C1 segment of cervical spinal cord (tissue), 14 donors: ENCODE data around the gene RNPEPL1.
"Not testable (repeated sequence)": the region's sequence is repeated elsewhere in the genome, so short reads cannot be mapped to it uniquely, and the experiment has no call there.

Experiments used
- DNase-seq, 14 donors: peaks; one replicate each; lab custom pipeline; 2025; lab: John Stamatoyannopoulos, UW

The RNPEPL1 gene

DNA sequence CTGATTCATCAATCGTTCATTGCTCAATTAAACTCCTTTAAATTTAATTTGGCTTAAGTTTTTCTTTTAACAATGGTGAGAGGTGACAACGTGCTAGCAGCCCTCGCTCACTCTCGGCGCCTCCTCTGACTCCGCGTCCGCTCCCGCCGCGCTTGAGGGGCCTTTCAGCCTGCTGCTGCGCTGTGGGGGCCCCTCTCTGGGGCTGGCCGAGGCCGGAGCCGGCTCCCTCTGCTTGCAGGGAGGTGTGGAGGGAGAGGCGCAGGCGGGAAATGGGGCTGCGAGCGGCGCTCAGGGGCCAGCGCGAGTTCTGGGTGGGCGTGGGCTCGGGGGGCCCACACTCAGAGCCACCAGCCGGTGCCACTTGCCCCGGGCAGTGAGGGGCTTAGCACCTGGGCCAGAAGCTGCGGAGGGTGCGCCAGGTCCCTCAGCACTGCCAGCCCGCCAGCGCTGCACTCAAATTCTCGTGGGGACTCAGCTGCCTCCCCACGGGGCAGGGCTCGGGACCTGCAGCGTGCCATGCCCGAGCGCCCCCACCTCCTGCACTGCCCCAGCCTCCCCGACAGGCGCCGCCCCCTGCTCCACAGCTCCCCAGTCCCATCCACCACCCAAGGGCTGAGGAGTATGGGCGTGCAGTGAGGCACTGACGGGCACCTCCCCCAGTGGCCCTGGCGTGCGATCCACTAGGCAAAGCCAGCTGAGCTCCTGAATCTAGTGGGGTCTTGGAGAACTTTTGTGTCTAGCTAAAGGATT, 30.1 kb upstream of the RNPEPL1 start:
- DNase-seq, result no peak

DNA sequence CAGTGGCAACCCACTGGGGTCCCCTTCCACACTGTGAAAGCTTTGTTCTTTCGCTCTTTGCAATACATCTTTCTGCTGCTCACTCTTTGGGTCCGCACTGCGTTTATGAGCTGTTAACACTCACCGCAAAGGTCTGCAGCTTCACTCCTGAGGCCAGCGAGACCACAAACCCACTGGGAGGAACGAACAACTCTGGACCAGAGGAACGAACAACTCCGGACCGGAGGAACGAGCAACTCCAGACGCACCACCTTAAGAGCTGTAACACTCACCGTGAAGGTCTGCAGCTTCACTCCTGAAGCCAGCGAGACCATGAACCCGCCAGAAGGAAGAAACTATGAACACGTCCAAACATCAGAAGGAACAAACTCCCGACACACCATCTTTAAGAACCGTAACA, 29.2 kb upstream of the RNPEPL1 start:
- DNase-seq, result not testable (repeated sequence)

DNA sequence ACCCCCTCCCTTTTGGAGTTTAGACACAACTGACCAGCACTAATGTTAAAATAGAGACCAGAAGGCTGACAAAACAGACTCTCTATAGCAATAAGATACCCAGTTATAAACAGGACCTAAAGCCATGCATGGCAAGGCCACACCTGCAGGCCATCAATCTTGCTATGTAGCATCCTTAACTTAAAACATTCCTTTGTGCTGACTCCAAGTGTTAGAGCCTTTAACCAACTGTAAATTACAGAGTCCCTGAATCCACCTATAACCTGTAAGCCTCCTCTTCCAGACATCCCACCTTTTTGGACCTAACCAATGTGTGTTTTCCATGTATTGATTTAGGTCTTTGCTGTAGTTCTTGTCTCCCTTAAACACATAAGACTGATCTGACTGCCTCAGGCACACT, 28.4 kb upstream of the RNPEPL1 start:
- no peak for DNase-seq

DNA sequence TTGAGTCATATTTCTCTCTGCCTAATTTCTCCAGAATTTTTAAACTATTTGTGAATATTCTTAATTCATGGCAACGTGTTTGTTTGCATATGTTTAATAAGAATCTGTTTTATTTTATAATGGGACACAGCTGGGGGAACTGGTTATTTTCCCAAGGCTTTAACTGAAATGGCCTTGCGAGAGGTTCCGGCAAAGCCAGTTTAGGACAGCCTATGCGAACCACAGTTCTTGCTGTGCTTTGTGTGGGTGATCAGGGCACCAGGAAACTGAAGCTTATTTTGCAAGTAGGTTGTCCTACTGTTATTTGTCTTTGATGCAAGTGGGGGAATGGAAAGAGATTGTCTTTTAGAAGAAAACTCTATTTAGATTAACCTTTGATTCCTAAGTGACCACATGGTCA, 17.0 kb upstream of the RNPEPL1 start:
- no peak for DNase-seq

DNA sequence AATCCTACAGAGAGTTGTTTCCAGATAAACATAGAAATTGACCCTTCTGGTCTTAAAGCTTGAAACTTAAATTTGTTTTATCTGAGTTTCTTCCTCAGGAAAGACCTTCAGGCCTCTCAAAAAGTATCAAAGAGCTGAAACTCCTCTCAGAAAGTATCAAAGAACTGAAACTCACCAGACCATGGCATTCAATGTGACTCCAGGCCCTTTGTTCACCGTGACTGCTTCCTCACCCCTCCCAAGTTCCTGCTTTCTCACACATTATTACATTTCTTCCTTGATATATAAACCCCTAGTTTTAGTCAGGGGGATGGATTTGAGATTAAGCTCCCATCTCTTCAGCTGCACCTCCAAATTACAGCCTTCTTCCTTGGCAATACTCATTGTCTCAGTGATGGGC, 16.5 kb upstream of the RNPEPL1 start:
- no peak for DNase-seq

DNA sequence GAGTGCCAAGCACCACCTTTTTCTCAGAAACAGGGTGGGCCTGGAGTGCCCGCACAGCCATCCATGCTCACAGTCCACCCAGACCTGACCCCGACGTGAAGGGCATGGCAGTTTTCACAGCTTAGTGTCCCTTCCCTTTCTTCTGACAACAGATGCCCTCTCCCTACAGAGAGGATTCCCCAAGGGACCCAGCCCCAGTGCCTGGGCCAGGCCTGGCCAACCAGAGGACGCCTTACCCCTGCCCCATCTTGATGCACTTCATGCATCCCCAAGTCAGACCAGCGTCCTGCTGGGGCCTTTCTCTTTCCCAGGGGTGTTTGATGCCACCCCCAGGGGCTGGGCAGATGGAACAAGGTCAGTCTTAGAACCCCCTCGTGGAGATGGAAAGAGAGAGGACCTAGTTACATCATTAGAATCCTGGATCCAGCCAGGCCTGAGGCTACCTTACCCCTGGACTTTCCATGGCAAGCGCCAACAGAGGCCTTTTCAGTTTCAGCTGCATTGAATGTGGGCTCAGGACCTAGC, 14.3 kb upstream of the RNPEPL1 start:
- no peak for DNase-seq

DNA sequence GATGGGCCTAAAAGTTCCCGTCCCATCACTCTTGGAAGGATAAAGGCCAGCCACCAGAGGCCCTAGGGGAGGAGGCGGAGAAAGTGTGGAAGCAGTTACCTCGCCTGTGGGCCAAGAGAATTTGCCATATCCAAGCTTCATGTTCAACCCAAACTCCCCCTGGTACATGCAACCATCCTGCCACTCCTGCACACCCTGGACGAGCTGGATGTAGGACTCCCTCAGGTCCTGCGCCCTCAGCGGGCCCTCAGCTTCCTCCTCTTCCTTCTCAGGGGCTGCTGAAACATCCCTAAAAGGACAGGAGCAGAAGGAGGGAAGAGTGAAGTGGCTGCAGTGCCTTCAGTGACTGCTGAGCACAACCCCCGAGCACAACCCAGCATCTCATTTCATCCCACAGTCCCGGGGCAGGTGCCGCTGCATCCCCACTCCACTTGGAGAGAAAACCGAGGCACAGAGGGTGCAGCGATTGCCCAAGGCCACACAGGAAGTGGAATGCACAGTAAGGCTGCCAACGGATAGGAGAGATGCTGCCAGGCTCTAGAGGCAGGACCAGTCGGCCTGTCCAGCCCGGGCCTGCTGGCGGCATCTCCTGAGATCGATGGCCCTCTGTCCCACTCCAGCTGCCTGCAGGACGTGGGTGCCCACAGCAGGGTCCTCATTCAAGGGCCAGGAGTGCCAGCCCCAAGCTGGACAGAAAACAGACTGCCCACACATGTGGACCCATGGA, 13.4 kb upstream of the RNPEPL1 start:
- DNase-seq, result no peak

DNA sequence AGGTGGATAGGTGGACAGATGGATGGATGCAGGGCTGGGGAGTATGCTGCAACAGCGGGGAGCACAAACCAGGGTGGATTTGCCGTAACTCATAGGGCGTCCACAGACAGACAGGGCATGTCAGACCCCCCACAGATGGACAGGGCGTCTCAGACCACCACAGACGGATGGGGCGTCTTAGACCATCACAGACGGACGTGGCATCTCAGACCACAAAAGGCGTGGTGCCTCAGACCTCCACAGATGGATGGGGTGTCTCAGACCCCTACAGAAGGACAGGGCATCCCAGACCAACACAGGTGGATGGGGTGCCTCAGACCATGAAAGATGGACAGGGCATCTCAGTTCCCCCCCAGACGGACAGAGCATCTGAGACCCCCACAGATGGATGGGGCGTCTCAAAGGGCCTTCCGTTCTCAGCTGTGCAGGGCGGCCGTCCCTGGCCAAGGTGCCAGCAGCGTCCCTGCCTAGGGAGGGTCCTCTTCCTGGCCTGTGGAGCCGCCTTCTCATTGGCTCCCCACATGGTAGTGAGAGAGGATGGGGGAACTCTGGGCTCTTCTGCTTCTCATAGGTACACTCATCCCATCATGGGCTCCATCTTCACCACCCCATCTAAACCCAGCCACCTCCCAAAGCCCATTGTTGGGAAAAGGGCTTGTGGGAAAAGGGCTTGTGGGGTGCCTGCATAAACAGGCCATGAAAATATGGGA, 12.6 kb upstream of the RNPEPL1 start:
- no peak for DNase-seq

DNA sequence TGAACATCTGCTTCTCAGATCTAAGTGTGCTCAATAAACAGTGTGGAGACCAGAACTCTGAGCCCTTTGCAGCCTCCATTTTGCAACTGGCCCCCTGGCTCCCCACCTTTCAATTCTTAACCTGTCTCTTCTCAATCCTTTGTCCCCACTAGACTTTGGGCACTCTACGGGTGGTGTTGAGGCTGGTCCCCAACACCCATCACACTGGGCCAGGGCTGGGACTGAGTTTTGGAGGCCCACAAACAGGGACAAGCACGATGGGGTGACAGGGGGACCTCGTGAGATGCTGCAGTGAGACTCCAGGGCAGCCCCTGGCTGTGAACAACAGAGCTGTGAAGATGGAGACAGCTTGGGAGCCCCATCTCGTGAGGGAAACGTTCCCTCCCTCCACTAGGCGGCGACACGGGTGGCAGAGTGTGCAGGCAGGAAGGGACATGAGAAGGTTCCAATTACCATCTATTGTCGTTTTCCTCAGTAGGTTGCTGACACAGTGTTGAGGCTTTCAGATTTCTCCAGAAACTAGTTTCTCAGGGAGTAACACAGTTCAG, 11.7 kb upstream of the RNPEPL1 start:
- DNase-seq, result no peak

DNA sequence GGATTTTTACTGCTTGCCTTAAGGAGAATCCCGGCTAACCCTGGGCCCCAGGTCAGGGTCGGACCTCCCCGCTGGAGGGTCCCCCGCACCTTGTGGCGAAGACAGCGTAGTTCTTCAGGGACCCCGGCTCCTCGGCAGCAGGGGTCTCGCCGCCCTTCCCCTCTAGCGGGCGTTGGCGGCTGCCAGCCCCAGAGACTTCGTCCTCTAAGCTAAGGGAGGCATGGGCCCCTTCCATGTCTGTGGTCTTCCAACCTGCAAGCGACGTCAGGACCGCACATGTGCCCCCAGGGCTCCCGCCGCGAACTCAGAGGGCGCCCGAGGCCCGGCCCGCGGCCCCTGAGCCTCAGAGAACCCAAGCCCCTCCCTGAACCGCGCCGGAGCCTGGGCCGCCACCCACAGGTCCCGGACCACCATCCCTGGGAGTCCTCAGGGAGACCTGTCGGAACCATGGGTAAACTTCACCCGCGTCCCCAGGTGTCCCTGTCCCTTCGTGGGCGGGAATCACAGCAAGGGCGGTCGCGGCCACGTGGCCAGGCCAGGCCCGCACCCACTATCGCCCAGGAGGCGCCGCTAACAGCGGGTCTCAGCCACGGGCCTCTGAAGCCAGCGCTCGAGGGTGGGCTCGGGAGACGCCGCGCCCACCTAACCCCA, 11.1 kb upstream of the RNPEPL1 start:
- no peak for DNase-seq

DNA sequence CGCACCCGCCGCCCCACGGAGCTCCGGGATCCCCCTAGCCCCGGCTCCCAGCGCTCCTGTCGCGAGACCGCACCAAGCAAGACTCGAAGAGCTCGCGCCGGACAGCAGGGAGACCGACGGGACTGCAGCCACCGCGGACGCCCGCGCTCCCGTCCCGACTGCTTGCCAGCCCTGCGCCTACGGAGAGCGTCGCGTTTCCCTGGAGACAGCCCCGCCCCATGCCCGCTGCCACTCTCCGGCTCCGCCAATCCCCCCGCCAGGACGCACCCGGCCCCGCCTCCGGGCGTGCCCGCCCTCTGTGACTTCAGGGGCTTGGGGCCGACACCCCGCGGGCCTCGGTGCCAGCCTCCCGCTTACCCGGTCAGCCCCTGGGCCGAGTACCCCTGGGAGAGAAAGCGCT, 10.5 kb upstream of the RNPEPL1 start, which contains the start of gene ANKMY1:
Gene ANKMY1 (minus strand): TSS at position 181 of the 400 bp plus-strand sequence. CDS start 653 bp downstream, outside the sequence.
- peak in 1 of 14 donors; percentile 31 for DNase-seq

DNA sequence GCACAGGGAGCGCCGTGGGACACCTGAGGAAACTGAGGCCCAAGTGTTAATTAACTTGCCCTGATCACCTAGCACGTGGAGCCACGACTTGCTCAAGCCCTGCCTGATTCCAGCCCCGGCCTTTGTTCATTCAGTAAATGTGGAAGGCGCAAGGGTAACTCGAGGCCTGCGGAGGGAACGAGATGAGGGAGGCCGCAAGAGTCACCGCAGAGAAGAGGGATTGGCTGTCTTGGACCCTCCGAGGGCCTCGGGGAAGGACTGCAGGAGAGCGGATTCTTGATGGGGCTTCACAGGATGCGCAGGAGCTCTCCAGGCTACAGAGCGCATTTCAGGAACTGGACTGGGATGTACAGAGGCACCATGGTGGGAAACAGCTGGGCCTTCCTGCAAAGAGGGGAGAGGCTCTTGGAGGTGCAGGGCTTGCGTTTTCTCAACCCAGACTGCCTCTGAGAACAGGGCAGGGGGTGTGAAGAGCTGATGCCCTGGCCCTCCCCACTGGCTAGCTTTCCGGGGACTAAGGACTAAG, 10.0 kb upstream of the RNPEPL1 start:
- no peak for DNase-seq

DNA sequence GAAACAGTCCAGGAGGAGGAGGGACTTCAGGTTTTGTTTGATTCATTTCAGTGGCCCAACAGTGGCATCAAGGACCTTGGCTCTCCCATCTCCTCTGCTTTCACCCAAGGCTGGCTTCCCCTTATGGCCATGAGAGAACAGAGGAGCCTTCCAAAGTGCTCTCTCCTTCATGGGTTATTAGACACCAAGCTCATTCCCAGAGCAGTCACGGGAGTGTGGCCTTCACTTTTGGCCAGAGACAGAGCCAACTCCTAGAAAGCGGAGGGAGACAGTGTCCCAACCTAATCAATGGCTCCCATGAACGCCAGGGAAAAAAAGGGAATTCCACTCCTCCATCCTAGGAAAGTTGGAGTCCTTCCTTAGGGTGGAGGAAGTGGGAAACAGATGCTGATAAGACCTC, 9.0 kb upstream of the RNPEPL1 start:
- no peak for DNase-seq

DNA sequence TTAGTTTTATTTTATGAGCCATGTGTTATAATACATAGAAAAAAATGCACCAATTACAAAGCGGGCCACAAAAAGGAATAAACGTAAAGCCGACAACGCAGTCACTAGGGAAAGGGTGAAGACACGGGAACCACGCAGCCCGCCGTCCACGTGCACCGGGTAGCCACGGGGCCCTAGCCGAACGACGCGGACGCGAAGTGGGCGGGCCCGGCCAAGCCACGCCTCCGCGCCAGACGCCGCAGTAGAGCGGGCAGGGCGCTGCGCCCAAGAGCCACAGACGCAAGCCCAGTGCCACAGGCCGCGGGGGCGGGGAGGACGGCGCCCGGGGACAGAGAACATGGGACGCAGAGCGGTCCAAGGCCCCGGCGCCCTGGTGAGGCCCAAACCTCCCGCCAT, 8.2 kb upstream of the RNPEPL1 start, which contains the start of gene DUSP28:
Gene DUSP28 (plus strand): TSS at position 274 of the 396 bp plus-strand sequence. CDS start 328 bp downstream, outside the sequence.
- DNase-seq, result peak; percentile 23 to 89 (median 82)

DNA sequence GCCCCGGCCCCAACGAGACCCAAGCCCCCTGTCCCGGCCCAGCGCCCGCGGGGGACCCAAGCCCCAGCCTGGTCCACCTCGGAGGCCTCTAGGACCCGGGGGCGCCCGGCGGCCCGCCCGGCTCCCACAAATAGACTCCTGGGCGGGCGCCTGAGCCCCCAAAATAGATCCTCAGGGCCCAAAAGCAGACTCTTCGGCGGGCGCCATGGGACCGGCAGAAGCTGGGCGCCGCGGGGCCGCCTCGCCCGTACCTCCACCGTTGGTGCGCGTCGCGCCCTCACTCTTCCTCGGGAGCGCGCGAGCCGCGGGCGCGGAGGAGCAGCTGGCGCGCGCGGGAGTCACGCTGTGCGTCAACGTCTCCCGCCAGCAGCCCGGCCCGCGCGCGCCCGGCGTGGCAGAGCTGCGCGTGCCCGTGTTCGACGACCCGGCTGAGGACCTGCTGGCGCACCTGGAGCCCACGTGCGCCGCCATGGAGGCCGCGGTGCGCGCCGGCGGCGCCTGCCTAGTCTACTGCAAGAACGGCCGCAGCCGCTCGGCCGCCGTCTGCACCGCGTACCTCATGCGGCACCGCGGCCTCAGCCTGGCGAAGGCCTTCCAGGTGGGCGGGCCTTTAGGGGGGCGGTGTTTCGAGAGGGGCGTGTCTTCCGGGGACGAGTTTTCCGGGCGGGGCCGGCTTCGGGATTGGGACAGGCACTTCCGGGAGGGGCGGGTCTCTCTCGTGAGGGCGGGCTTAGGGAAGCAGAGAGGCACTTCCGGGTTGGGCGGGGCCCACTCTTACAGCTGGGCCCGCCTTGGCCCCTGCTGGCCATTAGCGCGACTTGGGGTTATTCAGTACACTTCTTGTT, 7.6 kb upstream of the RNPEPL1 start:
- peak; percentile 80 to 99 (median 97) for DNase-seq

DNA sequence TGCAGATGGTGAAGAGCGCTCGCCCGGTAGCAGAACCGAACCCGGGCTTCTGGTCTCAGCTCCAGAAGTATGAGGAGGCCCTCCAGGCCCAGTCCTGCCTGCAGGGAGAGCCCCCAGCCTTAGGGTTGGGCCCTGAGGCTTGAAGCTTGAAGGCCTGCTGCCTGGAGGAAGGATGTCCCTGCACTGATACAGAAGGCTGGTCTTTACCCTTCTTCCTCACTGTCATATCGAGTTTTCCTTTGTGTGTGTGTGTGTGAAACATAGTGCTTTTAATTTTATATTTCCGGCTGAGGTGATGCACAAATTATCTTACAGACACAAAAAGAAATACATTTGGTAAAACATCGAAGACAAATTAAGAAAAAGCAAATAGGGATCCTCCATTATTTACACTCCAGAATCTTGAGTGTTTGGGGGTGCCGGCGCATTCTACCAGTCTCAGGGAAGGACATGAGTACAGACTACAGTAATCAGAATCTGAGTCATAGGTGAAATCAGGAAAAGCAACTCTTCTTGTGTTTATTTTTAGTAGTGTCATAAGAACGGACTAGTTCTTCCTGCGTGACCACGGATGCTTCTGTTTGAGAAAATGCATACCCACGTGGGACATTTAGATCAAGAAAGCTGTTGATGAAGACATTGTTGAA, 6.8 kb upstream of the RNPEPL1 start:
- no peak for DNase-seq

DNA sequence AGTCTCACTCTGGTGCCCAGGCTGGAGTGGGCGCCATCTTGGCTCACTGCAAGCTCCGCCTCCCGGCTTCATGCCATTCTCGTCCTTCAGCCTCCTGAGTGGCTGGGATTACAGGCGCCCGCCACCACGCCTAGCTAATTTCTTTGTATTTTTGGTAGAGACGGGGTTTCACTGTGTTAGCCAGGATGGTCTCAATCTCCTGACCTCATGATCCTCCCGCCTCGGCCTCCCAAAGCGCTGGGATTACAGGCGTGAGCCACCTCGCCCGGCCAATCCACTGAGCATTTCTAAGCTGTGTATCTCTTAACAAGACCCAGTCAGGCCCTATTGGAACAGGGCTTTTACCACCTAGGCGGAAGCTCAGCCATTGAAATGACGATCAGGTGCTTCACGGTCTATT, 5.1 kb upstream of the RNPEPL1 start:
- not testable (repeated sequence) for DNase-seq

DNA sequence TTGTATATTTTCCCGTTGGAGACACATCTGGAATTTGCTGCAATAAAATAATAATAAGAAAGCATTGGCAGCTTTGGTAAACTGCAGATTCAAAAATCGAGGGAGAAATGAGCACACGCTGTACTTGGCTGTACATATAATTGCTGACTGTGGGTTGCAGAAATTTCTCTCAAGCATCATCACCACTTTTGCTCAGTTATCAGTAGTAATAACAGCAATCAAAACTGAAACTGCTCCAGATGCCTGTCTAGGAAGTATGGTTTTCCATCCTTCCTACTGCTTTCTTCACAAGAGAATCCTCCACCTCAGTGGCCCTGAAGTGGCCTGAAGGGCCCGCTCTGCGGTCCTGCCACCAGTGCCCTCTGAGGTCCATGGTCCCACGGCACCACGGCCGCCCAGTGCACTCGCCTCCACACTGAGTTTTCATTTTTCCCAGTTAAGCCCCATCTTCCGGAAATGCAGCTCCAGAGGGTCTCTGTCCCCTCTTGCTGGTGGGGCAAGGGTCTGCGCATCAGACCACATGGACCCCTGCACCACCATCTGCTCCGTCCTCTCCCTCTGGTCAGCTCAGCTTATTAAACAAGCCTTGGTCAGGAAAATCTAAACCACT, 4.2 kb upstream of the RNPEPL1 start:
- no peak for DNase-seq
